PC-9 (cell line): ENCODE measurements around the gene RASSF4.

ENCODE experiments used
- EZH2 ChIP-seq: fragments of 200-600 bp; sonication (generic); IDR thresholded peaks from 2 replicates; pipeline ENCODE4 v1.8.0; 2017; ENCODE audit warnings: antibody characterized with exemption, low read depth
- TF ChIP-seq, protein P1 (sequence below): fragments of 200-600 bp; sonication (generic); conservative IDR thresholded peaks from 2 replicates; pipeline ENCODE4 v1.6.1; 2017; ENCODE audit warnings: mixed run types, antibody characterized with exemption, mild to moderate bottlenecking, moderate library complexity

DNA sequence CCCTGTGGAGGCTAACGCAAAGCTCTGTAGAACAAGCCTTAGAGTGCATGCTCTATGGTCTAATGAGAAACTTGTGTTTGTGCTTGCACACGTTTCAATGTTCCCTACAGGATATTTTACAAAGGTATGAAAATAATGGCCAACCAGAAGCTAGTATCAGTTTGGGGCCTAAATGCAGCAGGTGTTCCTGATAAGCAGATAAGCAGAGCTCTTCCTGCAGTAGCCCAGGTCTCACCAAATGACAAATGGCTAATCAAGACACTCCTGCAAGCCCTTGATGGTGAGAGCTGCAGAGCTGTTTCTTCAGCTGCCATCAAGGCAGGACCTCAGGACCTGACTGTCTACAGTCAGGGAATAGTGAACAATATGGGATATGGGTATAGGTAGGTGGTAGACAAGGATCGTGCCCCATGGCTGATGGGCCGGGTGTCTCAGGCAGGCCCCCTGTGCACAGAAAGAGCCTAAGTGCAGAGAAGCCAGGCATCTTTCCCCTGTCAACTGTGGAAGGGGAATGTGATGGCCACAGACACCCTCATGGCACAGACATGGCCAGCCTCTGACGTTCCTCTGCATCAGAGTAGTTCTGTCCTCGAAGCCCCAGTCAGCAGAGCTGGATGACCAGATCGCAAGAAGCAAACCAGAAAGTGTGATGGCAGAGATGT, 23.2 kb upstream of the RASSF4 start:
- TF ChIP-seq, protein P1, sequence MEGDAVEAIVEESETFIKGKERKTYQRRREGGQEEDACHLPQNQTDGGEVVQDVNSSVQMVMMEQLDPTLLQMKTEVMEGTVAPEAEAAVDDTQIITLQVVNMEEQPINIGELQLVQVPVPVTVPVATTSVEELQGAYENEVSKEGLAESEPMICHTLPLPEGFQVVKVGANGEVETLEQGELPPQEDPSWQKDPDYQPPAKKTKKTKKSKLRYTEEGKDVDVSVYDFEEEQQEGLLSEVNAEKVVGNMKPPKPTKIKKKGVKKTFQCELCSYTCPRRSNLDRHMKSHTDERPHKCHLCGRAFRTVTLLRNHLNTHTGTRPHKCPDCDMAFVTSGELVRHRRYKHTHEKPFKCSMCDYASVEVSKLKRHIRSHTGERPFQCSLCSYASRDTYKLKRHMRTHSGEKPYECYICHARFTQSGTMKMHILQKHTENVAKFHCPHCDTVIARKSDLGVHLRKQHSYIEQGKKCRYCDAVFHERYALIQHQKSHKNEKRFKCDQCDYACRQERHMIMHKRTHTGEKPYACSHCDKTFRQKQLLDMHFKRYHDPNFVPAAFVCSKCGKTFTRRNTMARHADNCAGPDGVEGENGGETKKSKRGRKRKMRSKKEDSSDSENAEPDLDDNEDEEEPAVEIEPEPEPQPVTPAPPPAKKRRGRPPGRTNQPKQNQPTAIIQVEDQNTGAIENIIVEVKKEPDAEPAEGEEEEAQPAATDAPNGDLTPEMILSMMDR = no peak
- no peak for TF ChIP-seq EZH2
